ENCODE data around the gene ZCCHC8. TPM values are rescaled to one million over a fixed set of nuclear protein-coding genes. Genes with fewer than 3 reads are reported as not detected.

ZCCHC8 gene
- total RNA-seq, 2 donors from 2014 or later: 26.2 to 26.3 TPM

DNA sequence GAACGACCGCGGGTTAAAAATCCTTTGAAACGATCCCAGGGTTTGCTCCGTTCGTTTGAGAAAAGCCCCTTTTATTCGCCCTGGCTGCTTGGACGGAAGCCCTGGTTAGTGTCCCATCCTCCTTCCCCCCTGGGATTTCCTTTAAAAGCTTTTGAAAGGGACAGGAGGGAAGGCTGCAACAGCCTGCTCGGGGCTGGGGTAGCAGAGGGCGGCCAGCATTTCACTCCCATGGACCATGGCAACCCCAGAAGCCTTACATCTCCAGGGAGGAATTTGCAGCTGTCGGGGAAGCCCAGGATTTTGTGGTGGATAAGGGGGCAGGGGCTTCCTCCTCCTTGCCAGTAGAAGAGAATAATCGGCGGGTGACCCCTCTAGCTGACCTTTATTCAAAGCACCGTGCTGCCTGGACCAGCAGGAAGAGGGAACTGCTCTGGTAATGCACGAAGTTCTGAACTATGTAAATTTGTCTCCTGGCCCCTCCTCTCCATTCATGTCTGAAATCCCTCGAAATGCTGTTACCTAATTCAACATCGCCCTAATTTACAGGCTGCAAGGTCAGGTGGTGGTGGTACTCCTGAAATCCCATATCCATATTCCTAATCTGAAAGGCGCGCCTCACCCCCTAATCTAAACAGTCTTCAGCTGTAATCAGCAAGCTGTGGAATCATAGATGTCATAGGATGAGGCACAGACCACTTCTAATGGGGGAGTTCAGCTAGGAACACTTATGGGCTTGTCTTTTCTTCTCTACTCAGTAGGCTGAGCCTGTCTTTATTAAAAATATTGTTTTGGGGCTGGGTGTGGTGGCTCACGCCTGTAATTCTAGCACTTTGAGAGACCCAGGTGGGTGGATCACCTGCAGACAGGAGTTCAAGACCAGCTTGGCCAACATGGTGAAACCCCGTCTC is 77.2 kb downstream of the ZCCHC8 start:
- Mint-ChIP-seq H3K27me3 (ENCODE audit: insufficient read depth) (no peaks in the 10 kb centered on the region), H3K9me3 (no peaks in the 10 kb centered on the region), H3K4me3 (peak overlapping the region; percentile 85), H3K4me1 (peaks cover 20% of the 10 kb centered on the region), H3K36me3 (ENCODE audit: low read depth) (no peaks in the 10 kb centered on the region), H3K27ac (peak overlapping the region; percentile 99)
- Histone ChIP-seq H3K36me3 (ENCODE audit: control insufficient read depth, insufficient read depth, low read length) (no peaks in the 10 kb centered on the region), H3K27ac (ENCODE audit: low read depth, low read length) (peak overlapping the region; percentile 99), H3K27me3 (ENCODE audit: control insufficient read depth, insufficient read depth, low read length, poor library complexity, severe bottlenecking) (no peaks in the 10 kb centered on the region), H3K9me3 (ENCODE audit: control insufficient read depth, low read length) (no peaks in the 10 kb centered on the region), H3K4me1 (ENCODE audit: control insufficient read depth, insufficient read depth, low read length) (peaks cover 3% of the 10 kb centered on the region), H3K4me3 (ENCODE audit: low read length) (peak overlapping the region; percentile 92), H3K9ac (ENCODE audit: extremely low read depth, low read length, poor library complexity, severe bottlenecking) (peak overlapping the region; percentile 94)
- WGBS, 2 experiments (ENCODE audit: insufficient coverage in 1 of 2, insufficient read length in 1 of 2): 21 to 22% methylated on average over 17 to 21 of the region's 21 CpGs
- DNase-seq: peak; percentile 85
- TF ChIP-seq, protein P1, sequence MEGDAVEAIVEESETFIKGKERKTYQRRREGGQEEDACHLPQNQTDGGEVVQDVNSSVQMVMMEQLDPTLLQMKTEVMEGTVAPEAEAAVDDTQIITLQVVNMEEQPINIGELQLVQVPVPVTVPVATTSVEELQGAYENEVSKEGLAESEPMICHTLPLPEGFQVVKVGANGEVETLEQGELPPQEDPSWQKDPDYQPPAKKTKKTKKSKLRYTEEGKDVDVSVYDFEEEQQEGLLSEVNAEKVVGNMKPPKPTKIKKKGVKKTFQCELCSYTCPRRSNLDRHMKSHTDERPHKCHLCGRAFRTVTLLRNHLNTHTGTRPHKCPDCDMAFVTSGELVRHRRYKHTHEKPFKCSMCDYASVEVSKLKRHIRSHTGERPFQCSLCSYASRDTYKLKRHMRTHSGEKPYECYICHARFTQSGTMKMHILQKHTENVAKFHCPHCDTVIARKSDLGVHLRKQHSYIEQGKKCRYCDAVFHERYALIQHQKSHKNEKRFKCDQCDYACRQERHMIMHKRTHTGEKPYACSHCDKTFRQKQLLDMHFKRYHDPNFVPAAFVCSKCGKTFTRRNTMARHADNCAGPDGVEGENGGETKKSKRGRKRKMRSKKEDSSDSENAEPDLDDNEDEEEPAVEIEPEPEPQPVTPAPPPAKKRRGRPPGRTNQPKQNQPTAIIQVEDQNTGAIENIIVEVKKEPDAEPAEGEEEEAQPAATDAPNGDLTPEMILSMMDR (conservative IDR thresholded peaks at IDR 0.05): no peak

GRCh38 chr12:122422730-122423257 is 77.9 kb downstream of the ZCCHC8 start:
- Mint-ChIP-seq H3K4me3 (peak overlapping the region; percentile 85), H3K4me1 (peaks cover 20% of the 10 kb centered on the region), H3K9me3 (no peaks in the 10 kb centered on the region), H3K27me3 (ENCODE audit: insufficient read depth) (no peaks in the 10 kb centered on the region), H3K36me3 (ENCODE audit: low read depth) (no peaks in the 10 kb centered on the region), H3K27ac (peak overlapping the region; percentile 99)
- TF ChIP-seq, protein P1 (conservative IDR thresholded peaks at IDR 0.05): no peak
- WGBS, 2 experiments (ENCODE audit: insufficient coverage in 1 of 2, insufficient read length in 1 of 2): 0 to 2% methylated on average over 15 to 39 of the region's 39 CpGs
- peak overlapping the region; percentile 92 for H3K4me3 ChIP-seq (ENCODE audit: low read length)
- peak; percentile 89 for DNase-seq
- H3K4me1 ChIP-seq (ENCODE audit: control insufficient read depth, insufficient read depth, low read length): peaks cover 3% of the 10 kb centered on the region
- peak overlapping the region; percentile 99 for H3K27ac ChIP-seq (ENCODE audit: low read depth, low read length)
- no peaks in the 10 kb centered on the region for H3K27me3 ChIP-seq (ENCODE audit: control insufficient read depth, insufficient read depth, low read length, poor library complexity, severe bottlenecking)
- peak overlapping the region; percentile 94 for H3K9ac ChIP-seq (ENCODE audit: extremely low read depth, low read length, poor library complexity, severe bottlenecking)
- no peaks in the 10 kb centered on the region for H3K36me3 ChIP-seq (ENCODE audit: control insufficient read depth, insufficient read depth, low read length)
- H3K9me3 ChIP-seq (ENCODE audit: control insufficient read depth, low read length): no peaks in the 10 kb centered on the region

DNA sequence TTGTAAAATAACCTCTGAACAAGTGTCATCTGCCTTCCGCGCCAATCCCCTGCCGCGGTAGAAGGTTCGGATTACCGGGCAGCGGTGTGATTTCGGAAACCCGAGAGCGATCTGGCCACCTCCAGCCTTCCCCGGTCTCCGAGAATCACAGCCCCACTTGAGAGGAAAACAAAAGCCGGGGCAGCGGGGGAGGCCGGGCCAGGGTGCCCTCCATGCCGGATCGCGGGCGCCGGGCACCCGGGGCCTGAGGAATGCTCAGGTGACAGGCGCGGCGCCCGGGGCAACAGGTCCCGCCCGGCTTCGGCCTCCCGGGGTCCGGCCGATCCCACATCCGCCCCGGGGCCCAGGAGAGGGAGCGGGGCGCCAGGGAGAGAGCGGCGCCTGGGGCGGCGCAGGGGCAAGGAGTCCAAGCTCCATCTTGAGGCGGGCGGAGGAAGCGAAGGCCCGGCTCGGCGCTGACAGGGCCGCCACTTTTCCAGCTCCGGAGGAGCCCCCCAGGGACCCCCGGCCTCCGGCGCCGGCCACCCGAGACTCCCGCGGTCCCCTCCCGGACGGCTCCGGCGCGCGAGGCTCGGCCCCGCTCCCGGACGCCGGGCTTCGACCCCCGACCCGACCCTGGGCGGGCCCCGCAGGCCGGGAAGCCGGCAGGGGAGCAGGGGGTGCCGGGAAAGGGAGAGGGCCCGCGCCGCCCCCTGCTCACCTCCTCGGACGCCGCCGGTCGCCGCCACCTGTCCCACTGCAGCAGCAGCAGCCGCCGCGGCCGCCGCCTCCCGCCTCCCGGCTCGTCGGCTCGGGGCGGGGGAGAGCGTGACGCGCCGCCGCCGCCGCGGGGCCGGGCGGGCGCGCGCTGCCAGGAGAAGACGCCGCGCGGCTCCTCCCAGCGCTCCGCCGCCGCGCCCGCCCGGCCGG is 78.7 kb downstream of the ZCCHC8 start, which contains the start of gene CLIP1:
Gene CLIP1, minus strand, starts transcription at position 849 of the 909 bp plus-strand sequence. CDS start 42,217 bp downstream, outside the sequence.
- no peaks in the 10 kb centered on the region for H3K36me3 Mint-ChIP-seq (ENCODE audit: low read depth)
- Histone ChIP-seq H3K9me3 (ENCODE audit: control insufficient read depth, low read length) (no peaks in the 10 kb centered on the region), H3K4me1 (ENCODE audit: control insufficient read depth, insufficient read depth, low read length) (peaks cover 3% of the 10 kb centered on the region), H3K27me3 (ENCODE audit: control insufficient read depth, insufficient read depth, low read length, poor library complexity, severe bottlenecking) (no peaks in the 10 kb centered on the region), H3K27ac (ENCODE audit: low read depth, low read length) (peak within 1 kb of the TSS; percentile 99), H3K4me3 (ENCODE audit: low read length) (peak within 1 kb of the TSS; percentile 96), H3K36me3 (ENCODE audit: control insufficient read depth, insufficient read depth, low read length) (peaks cover 1% of the 10 kb centered on the region), H3K9ac (ENCODE audit: extremely low read depth, low read length, poor library complexity, severe bottlenecking) (peak within 1 kb of the TSS; percentile 97)
- TF ChIP-seq, protein P1 (conservative IDR thresholded peaks at IDR 0.05): peak; percentile 69
- DNase-seq: peak; percentile 92
- H3K4me1 Mint-ChIP-seq: peaks cover 20% of the 10 kb centered on the region
- H3K27me3 Mint-ChIP-seq (ENCODE audit: insufficient read depth): no peaks in the 10 kb centered on the region
- H3K27ac Mint-ChIP-seq: peak within 1 kb of the TSS; percentile 99
- peak within 1 kb of the TSS; percentile 85 for H3K4me3 Mint-ChIP-seq
- H3K9me3 Mint-ChIP-seq: no peaks in the 10 kb centered on the region
- 0% methylated on average over 21 to 118 of the region's 118 CpGs for WGBS, 2 experiments (ENCODE audit: insufficient coverage in 1 of 2, insufficient read length in 1 of 2)
